Stimulated activated CD8-positive, alpha-beta memory T cell treated with anti-CD3 and anti-CD28 coated beads, Interleukin-12 subunit alpha, Interleukin-12 subunit beta, amount 100 ng/mL, for 1 hour (primary cell): ENCODE measurements around the gene CCDC12.

Source experiments
- DNase-seq: peaks from one replicate; pipeline ENCODE4 v3.0.0-alpha.2; 2020; ENCODE audit warnings: low read depth

Gene CCDC12

DNA sequence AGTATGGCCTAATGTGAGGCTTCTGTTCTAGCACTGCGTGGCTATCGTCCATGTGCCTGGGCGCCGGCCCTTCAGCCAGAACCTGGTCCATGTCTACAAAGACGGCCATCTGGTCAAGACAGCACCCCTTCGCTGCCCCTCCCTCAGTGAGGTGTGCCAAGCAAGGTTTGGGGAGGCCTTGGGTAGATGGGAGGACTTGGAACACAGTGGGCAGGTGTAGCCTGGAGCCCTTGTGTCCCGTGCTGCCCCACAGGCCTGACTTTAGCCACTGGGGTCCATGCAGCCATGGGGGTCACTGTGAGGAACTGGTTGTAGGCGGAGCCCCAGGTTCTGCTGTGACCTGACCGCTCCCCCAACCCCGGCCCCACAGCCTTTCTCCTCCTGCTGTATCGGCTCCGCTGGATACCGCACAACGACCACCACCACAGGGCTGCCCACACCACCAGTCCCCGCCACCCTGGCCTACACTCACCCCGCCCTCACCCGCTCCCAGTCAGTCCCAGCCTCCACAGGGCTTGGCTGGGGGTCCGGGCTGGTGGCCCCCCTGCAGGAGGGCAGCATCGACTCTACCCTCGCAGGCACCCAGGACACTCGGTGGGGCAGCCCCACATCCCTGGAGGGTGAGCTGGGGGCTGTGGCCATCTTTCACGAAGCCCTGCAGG is 19.5 kb upstream of the CCDC12 start:
- no peak for DNase-seq

DNA sequence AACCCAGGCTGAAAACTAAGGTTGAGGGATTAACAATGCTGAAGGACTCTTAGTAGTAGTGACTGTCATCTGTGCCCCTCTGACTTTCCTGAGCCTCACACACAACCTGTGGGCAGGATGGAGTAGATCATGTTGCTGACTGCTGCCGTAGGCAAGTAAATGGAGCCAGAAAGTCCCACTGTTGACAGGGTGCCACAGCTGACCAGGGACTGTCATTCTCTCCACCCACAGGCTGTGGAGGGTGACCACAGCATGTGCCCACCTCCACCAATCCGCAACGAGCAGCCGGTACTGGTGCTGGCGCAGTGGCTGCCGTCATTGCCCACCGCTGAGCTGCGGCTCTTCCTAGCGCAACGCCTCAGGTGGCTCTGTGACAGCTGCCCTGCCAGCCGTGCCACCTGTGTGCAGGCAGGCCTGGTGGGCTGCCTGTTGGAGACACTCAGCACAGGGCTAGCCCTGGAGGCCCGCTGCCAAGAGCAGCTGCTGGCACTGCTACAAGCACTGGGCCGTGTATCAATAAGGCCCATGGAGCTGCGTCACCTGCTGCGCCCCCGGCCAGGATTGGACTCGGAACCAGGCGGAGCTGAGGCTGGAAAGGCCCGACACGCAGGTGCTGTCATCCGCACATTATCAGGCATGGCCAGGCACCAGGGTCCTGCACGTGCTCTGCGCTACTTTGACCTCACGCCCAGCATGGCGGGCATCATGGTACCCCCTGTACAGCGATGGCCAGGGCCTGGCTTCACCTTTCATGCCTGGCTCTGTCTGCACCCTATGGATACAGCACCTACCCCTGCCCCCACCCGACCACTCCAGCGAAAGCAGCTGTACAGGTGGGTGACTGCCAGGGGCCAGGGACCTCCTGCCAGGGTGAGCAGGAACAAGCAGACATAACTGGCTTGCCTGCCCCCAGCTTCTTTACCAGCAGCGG is 18.5 kb upstream of the CCDC12 start:
- no peak for DNase-seq

DNA sequence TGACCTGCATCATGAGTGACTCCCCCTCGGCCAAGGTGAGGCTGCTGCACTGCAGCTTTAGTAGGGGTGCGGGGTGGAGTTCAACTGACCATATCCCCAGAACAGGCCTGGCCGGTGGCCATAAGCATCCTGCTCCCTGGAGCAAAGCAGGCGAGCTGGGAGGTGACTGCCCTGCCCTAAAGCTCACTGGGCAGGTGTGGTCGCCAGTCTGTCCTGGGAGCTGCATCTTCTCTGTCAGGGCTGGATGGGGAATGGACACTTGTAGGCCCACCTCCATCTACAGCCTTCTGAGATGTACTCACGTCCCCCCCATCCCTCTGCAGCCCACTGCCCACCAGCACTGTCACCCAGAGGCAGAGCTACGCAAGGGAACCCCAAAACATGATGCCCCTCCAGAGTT is 17.4 kb upstream of the CCDC12 start:
- no peak for DNase-seq

DNA sequence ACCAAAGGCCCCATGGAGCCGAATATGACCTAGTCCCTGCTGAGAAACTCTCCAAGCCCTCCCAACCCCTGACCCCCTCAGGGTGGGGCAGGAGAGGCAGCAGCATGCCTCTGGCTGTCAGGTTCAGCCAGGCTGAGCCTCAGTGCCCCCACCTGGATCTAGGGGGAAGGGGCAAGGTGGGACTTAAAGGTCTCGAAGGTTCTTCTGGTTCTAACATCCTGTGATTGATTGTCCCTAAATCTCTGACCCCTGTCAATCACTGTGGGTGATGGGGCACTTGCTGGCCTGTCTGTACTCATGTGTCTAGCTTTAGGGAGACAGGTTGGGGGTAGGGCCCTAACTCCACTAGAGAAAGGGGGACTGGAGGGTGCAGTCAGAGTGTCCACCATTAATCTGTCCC is 16.7 kb upstream of the CCDC12 start:
- DNase-seq: no peak

DNA sequence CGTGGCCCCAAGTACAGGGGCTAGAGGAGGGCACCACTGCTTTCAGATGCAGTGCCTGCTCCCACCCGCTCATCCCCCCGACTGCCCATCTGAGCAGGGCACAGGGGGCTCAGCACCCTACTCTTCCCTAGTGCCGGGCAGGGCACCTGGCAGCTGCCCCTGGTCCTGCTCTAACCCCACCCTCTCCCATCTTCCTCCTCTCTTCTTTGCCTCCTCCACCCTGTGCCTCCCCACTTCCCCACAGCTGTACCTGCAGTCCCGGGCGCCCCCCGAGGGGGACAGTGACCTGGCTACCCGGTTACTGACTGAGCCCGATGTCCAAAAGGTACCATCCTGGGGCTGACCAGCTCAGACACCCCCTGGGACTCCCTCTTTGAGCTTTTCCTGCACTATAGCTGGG is 15.7 kb upstream of the CCDC12 start:
- DNase-seq: no peak

DNA sequence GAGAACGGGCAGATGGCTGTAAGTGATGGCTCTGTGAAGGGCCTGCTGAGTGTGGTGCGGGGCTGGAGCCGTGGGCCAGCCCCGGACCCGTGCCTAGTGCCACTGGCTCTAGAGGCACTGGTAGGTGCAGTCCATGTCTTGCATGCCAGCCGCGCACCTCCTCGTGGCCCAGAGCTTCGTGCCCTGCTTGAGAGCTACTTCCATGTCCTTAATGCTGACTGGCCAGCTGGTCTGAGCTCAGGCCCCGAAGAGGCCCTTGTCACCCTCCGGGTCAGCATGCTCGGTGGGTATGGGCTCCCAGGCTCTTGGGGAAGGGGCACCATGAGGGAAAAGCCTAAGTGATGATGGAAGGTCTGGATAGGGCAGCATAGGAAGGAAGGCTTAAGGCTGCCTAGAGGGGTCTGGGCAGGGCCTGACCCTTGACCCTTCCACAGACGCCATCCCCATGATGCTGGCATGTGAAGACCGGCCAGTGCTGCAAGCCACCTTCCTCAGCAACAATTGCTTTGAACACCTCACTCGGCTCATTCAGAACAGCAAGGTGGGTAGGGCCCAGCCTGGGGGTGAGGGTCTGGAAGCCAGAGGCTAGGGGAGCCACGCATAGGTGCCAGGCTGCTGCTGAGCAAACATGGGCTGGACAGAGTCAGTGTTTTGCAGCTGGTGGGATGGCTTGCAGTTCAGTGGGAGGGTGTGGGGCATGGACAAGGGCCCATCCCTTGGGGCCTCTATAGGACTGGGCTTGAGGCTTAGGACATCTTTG is 15.0 kb upstream of the CCDC12 start:
- DNase-seq: no peak

DNA sequence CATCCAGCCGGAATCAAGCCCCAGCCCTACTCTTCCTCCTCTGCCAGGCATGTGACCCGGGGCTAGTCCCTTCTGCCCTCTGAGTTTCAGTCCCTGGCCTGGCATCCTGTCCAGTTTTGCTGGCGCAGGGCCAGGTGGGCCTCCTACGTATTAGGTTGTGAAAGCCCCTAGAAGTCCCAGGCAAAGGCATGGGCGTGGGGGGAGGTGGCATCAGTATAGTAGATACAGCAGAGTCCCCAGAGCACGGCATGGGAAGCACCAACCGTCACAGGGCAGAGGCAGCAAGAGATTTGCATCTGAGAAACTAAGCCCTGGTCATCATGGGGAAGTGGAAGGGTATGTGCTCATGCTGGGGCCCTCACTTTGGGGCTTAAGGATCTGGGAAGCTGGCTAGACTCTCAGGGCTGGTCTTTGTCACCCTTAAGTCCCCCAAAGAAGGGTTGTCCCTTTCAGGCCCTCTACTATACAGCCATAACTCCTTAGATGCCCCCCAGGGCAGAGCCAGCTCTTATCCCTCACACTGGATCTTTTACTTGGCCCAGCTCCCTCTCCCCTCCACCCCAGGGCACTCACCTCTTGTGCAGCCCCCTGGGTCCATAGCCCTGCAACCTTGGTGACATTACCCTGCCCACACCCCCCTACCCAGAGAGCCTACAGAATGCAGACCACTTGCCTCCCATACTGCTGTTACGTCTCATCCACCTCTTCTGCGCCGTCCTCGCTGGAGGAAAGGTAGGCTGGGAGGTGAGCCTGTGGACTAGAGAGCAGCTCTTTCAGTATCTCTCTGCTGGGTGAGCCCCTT is 14.2 kb upstream of the CCDC12 start:
- no peak for DNase-seq

DNA sequence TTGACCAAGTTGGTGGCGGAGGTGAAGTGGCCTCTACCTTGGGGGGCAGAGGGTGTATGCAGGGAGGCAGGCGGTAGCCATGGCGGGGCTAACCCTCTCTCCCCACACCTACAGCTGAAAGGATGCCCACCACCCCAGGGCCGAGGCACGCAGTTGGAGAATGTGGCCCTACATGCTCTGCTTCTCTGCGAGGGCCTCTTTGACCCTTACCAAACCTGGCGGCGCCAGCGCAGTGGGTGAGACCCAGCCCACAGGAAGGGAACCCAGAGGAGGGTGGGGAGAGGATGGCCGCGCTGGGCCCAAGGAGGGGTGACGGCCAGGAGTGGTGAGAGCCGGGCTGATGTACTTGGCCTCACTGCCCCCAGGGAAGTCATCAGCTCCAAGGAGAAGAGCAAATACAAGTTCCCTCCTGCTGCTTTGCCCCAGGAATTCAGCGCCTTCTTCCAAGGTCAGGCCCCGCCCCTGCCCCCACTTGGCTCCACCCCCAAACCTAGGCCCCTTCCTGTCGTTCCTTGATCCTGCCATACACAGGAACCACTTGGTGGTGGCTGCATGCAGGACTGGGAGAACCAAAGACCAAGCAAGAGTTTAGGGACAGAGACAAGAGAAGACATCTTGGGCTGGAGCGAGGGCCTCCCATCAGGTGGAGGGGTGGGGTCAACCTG is 12.7 kb upstream of the CCDC12 start:
- no peak for DNase-seq

DNA sequence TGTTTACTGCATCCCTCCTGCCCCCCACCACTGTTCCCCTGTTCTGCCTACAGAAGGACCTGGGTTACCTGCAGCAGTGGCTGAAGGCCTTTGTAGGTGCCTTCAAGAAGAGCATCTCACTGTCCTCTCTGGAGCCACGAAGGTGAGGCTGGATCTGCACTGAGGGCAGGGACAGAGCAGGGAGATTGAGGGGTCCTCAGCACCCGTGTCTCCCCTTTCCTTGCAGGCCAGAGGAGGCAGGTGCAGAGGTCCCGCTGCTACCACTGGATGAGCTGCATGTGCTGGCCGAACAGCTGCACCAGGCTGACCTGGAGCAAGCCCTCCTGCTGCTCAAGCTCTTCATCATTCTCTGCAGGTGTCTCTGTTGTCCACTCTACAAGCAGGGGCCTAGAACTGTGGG is 12.1 kb upstream of the CCDC12 start:
- DNase-seq: no peak

DNA sequence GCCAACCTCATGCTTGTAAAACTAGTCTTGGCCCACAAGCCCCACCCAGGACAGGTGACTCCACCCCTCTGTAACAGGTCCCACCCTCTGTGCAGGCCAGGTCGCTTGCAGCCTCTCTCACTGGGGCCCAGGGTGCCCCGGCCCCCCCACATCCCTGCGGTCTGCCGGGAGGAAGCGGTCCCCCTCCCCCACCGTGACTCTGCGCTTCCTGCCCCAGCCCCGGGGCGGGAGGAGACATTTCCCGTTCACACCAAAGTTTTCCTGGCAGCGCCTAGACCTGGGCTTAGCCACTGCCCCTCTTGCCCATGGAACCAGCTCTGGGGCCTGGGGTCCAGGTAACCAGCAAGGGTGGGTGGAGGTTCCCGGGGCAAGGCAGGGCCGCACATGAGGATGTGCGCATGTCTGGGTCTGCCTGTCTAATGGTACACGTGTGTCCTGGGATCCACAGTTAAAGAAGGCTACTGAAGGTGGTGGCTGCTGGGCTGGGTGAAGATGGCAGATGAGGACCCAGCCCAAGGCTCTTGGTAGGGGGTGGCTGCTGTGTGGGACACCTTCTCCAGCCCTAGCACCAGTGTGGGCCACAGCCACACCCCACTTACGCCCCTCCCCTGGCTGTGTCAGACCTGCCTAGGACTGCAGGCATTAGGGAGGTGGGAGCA is 11.3 kb upstream of the CCDC12 start:
- DNase-seq: peak; percentile 77

DNA sequence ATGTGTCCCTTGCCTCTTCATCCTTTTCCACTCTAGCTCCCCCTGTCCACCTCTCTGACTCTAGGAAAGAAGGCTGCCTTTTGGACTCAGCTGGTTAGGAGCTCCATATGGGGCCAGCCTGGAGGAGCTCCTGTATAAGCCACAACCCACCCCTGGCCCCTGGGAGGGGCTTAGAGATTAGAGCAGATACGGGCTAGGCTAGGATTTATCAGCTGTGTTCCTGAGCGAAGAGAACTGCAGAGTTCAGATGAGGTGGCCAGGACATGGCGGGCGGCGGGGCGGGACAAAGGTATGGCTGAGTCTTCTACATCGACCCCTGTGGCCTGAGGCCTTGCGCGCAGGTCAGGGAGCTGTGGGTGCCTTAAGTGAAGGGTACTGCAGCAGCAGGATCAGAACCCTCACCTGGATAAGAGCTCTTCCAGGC is 10.8 kb upstream of the CCDC12 start:
- no peak for DNase-seq

DNA sequence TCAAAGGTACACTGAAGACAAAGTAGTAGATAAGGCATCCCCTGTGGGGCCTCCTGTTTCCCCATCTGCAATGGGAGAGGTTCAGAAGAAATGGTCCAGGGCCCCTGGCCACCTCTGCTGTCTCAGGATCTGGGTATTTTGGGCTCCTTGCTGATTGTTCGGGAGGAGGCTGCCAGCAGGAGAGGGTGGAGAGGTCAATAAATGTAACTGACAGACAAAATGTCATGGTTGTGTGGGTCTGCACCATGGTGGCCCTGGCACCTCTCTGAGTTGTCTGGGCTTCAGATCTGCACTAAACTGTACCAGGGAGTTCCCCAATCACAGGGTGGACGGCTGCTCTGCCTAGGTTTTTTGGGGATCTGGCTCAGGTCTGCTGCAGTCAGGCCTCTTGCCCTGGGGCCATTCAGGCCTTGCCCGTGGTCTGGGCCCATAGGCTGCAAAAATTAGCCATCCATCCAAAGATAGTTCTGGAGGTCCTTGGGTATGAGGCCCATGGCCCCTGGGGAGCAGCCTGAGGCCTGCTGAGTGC is 10.3 kb upstream of the CCDC12 start:
- DNase-seq: no peak

DNA sequence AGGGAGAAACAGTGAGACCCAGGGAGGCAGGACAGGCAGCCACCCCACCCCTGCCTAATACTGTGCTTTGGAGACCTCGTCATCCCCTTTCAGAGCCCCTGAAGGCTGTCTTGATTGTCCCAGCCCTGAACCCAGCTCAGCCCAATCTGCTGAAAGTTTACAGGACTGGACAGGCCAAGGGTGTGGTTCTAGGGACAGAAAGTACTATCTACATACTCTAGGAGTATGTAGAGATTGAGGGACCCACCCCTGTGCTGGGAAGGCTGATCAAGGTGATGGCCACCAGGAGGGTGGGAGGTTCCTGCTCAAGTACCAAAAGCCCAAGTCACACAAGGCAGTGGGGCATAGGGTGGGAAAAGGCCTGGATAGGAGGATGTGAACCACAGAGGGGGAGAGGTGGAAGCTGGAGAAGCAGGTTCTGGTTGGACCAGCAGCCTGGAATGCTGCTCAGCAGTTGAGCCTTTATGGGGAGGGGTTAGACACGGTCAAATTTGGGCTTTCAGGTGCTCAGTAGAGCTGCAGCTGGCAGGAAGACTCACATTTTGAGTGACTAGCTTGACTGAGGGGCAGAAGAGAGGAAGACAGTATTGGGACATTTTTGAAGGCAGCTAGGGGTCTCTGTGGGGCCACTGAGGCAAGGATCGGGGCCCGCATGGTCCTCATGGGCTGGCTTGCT is 9.6 kb upstream of the CCDC12 start:
- no peak for DNase-seq

DNA sequence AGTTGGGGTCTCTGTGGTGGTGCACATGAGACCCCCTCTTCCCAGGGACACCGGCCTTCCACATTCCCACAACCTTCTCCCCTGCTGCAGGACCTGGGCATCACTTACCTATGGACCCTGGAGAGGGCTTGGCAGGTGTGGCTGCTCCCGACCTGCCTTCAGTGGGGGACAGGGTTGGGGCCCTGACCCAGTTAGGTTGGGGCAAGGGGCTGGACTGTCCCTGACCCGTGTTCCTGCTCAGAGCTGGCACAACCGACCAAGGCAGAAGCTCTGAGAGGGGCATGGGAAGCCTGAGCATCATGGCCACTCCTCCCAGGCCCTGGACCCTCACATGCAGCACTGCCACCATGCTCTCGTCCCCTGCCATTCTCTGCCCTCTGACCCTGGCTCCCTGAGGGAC is 9.0 kb upstream of the CCDC12 start:
- no peak for DNase-seq

DNA sequence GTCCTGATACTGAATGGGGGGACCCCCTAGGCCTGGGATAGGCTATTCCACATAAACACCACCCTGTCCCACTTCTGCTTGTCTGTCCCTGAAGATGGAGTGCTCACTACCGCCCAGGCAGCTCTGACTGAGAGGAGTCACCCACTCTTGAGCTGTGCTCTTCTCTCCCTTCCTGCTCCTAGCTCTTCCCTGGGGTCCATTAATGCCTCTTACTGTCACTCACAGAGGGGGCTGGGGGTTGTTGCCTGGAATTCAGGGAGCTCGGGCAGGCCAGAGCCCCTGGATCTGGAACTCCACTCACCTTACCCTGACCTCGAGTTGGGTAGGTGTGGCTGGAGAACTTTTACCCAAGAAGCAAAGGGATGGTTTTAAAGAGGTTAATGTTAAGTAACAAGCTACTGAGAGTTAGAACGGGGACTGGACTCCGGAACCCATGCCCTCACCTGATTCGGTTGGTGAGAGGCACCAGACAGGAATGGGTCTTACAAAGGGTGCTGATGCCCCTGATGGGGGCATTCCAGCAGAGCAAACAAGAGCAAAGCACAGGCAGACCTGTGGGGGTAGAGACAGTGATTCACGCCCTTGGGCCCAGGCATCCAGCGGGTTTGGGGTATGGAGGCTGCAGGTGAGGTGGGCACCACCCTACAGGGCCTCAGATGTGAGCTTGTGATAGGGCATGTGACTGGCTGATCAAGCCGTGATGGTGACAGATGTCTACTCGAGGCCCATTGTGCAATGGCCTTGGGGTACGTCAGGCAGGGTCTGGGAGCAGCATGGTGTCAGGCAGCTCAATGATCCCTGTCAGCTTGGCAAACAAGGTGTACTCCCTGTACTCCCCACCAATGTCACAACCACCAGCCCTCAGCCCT is 8.3 kb upstream of the CCDC12 start:
- DNase-seq: no peak

DNA sequence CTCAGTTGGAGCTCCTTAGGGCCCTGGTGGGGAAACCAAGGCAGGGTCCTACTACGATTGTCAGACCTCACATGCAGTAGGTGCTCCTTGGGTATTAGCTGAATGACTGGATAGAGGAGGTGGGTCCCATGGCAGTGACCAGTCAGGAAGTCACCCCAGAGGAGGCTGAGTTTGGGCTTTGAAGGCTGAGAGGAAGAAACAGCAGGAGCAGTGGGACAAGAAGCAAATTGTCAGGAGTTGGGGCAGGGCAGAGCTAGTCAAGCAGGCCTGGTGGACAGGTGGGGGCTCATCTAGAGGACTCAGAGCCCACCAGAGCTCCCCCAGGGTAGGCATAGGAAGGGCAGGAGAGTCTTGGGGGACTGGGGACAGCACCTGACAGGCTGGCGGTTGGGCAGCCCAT is 6.0 kb upstream of the CCDC12 start:
- no peak for DNase-seq

DNA sequence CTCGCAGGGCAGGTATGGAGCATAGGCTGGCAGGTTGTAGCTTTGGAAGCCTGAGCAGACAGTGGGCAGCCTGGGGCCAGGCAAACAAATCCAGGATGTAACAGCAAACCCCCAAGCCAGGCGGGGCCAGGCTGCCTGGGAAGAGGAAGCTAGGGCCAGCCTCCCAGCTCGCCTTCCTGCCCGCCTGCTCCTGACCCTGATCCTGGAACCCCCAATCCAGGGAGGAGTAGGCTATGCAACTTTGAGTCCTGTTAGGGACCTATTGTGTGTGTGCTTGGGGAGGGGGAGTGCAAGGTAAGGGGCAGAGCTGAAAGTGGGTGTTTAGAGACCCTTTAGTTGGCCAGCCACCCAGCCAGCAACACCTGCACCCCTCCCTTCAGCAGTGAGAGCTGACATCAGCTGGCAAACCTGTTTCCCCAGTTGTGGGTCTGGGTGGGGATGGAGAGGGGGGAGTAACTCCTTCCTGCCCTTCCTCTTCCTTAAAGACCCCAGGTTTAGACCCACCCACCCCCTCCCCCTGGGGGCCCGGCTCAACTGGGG is 5.5 kb upstream of the CCDC12 start:
- no peak for DNase-seq

DNA sequence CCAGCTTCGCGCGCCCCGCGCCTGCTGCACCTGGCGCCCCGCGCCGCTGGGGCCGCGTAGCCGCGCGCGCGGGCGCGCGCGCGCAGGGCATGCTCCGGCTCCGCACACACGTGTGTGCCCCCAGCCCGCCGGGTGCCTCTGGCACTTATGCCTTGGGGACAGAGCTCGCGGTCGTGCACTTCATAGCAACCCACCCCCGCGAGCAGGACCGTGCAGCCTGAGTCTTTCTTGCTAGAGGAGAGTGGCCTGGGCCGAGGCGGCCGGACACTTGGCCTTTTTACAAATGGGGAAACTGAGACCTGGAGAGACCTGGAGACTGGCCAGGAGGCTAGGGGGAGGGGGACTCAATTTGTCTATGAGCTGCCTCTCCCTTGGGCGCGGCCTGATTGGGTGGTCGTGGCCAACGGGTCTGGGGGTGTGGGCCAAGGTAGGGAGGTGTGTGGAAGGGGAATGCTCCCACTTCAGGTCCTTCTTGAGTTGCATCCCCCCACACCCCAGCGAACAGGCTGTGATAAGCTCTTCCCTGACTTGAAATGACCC is 3.5 kb upstream of the CCDC12 start:
- no peak for DNase-seq
